ENCODE results near the gene PECR.
A peak's percentile ranks its signal among the peaks of the same experiment; 100 is the strongest.
"Not testable (repeated sequence)": the region's sequence is repeated elsewhere in the genome, so short reads cannot be mapped to it uniquely, and the experiment has no call there.

PECR gene

DNA sequence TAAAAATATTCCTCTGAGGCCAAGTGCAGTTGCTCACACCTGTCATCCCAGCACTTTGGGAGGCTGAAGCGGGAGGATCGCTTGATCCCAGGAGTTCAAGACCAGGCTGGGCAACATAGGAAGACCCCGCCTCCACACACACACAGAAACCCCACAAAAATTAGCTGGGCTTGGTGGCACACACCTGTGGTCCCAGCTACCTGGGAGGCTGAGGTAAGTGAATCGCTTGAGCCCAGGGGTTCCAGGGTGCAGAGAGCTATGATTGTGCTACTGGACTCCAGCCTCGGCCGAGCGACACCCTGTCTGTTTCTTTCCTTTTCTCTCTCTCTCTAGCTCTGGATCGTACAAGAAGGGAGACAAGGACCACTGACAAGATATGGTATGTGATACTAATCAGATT, 25.7 kb upstream of the PECR start:
- DNase-seq = no peak

DNA sequence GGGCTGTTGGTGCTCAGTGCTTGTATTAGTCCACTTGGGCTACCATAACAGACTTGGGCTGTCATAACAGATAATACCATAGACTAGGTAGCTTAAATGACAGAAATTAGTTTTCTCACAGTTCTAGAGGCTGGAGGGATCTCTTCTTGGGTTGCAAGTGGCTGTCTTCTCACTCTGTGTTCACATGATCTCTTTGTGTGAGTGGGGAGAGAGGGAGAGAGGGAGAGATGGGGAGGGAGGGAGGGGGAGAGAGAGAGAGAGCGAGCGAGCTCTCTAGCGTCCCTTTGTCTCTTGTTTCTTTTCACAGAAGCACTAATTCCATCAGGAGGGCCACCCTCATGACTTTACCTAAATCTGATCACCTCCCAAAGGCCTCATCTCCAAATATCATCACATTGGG, 23.1 kb upstream of the PECR start:
- peak in 5 of 56 donors; percentile 1 to 30 (median 20) for DNase-seq

DNA sequence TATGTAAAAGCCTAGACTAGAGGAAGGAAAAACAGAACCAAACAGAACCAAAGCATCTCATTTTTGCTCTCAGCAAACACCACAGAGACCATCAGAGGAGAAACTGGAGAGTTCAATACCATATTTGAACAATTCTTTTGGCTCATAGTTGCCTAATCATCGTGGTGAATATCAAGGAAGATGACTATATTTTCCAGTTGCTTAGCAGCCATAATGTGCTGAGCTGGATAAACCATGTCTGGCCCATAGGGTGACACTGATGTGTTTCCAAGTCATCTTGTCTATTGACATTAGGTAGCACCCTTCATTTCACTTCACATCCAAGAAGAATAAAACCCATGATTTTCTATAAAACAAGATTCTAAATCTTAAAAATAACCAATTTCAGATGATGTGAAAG, 21.6 kb upstream of the PECR start:
- no peak for DNase-seq

DNA sequence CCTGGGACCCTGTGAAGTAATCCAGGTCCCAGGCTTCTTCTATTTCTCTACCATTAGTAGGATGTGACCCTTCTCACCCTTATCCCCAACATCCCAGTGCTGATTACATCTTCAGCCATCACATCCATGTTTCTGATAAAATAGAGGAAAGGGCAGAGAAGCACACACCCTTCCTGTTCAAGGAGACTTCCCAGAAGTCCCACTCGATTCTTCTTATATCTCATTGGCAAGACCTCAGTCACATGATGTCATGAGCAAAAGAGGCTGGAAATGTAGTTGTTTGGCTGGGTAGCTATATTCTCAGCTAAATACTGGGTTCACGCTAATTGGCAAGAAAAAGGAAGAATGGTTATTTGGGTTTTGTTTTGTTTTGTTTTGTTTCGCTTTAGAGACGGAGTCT, 19.5 kb upstream of the PECR start:
- no peak for DNase-seq

DNA sequence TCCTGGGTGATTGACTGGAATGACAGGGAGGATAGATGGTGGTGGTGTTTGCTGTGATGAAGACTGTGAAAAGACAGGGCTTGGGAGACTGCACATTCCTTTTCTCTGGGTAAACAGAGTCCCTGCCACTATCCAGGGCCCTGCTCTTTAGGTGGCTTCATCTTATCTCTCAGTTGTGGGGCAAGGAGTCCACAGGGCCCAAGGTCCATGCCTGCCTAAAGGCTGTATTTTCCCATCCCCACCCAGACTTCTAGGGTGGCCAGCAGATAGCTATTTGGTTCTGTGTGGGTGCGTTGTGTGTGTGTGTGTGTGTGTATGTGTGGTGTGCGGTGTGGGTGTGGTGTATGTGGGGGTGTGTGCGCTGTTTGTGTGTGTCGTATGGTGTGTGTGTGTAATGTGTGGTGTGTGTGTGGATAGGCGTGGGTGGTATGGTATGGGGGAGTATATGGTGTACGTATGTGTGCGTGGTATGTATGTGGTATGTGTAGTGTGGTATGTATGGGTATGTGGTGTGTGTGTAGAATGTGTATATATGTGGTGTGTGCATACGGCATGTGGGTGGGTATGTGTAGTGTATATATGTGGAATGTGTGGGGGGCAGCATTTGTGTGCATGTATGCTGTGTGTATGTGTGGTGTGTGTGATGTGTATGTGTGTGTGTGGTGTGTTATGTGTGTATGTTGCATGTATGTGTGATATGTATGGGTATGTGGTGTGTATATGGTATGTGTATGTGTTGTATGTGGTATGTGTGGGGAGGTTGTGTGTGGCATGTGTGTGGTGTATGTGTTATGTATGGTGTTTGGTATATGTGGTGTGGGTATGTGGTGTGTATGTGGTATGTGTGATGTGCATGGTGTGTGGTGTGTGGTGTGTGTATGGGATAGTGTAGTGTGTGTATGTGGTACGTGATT, 17.1 kb upstream of the PECR start:
- no peak for DNase-seq

DNA sequence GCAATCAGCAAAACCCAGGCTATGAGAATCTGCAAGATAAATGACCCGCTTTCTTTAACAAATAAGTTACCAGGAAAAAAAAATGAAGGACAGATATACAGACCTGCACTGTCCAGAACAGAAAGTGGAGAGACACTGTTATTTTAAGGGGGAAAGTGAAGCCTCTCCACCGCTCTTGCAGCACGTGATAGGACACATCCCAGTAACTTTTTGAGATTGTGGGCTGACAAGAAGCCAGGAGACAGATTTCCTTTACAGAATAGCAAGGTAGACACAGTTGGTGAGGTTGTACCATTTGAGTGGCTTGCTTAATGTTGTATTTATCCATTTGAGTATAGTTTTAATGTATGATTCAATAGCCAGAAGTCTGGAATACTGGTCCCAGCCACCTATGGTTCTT, 13.1 kb upstream of the PECR start:
- no peak for DNase-seq

DNA sequence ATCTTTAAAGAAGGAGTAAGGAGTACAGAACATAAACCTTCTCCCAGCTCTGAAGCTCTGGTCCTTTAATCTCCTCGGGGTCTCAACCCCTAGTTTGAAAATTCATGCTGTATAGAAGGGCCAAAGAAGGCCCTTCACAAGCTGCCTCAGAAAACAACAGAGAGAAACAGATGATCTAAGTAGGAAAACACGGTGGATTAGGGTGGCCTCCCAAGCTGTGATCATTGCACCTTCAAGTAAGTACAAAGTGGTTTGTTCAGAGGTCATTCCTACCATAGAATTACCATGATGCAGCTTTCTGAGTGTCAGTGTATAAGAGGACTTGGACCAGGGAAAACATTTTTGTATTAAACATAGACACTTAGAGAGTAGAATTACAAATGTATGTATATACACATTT, 11.0 kb upstream of the PECR start:
- DNase-seq = no peak

DNA sequence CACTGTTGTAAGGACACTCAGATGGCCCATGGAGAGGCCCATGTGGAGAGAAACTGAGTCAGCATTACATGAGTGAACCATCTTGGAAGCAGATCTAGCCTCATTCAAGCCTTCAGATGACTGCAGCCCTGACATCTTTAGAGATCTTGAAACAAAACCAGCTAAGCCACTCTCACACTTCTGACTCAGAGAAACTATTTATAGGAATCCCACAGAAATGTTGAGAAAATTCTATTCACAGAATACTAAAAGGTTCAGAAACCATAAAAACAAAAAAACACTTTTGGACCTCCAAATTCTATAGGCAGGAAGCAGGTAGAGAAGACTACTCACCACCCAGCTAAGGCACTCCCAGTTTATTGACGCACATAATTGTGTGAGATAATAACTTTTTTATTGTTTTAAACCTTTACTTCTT, 8.8 kb upstream of the PECR start:
- no peak for DNase-seq

DNA sequence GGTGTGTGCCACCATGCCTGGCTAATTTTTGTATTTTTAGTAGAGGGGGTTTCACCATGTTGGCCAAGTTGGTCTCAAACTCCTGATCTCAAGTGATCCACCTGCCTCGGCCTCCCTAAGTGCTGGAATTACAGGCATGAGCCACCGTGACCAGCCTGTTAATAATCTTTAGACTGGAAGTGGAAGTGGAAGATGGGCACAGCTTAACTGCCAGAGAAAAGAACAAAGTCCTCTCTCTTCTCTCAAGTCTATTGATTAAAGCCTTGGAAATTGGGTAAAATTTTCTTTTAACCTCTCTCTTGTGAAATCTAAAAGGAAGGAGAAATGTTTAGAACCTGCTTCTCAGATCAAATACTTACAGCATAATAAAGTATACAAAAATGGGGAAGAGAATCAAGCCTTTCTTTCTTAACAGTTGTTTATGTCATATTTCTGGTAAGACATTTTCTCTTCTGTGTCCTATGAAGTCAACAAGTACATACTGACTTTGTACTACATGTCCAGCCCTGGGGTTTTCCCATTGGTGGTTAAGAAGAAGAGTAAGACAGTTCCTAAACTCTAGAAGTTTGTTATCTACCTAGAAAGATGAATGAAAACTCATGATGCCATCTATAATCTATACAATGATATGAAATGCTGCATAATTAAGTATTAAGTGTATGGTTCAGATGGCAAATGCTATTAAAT, 4.7 kb upstream of the PECR start:
- no peak for DNase-seq

DNA sequence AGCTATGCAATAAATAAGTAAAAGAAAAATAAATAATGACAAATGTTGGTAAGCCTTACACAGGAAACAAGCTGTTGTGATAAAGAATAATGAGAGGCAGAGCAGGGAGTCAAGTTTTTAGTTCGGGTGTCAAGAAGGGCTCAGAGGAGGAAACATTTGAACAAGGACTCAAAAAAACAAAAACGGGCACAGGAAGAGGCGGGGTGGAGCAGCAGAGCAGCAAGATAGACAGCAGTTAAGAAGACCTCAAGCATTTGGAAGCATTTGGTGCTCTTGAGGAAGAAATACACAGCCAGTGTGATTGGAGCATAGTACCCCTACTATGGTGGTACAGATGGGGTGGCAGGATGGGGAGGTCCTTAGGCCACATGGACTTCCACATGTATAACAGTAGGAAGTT, 2.9 kb upstream of the PECR start:
- DNase-seq = no peak

DNA sequence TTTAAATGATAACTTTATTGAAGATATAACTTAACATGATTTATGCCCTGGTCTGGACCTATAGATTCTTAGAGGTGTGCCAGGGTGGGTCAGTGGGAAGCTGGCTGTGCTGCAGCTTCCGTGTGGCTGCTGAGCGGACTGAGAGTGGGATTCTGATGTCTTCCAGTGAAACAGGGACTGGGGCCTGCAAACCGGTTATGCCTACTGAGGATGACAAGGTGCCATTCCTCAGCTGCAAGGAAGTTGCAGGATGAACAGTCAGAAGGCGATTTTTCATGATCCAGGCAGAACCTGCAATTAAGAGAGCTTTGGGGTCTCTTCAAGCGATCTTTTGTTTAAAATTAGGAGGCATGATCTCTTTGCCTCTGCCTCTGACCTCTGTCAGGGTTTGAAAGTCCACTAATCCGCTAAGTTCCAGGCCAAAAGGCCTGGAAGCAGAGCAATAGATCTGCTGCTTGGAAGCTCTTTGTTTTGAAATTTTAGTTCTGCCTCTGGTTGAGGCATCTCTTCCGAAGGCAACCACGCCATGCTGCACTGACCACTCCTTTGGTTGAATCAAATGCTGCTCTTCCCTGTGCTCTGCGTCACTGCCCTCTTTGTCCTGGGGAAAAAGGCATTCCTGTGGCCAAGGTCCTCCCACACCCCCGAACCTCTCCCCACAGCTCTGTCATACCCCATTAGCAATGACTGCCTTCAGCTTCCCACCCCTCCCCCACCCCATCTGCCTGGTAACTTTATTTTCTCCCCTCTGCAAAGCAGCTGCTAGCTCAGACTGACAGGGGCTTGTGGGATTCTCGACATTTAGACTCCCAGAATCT, 2.1 kb upstream of the PECR start:
- peak in 18 of 56 donors; percentile 2 to 50 (median 11) for DNase-seq

DNA sequence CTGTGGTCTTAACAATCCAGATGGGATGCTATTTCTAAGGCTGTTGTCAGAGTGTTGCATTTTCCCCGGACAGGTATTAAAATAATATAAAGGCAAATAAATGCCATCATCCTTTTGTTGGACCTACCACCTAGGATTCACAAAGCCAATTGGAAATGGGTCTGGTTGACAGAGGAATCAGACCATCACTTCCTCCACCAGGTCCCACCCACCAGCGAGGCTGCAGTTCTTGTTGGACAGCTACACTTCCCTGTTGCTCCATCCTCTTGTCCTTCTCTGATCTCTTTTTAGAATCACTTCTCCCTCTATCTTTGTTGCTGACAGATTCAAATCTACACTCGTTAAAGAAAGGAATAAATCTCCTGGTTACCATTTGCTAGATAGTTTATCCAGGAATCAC, 1.2 kb upstream of the PECR start:
- peak in 30 of 56 donors; percentile 2 to 52 (median 22) for DNase-seq

DNA sequence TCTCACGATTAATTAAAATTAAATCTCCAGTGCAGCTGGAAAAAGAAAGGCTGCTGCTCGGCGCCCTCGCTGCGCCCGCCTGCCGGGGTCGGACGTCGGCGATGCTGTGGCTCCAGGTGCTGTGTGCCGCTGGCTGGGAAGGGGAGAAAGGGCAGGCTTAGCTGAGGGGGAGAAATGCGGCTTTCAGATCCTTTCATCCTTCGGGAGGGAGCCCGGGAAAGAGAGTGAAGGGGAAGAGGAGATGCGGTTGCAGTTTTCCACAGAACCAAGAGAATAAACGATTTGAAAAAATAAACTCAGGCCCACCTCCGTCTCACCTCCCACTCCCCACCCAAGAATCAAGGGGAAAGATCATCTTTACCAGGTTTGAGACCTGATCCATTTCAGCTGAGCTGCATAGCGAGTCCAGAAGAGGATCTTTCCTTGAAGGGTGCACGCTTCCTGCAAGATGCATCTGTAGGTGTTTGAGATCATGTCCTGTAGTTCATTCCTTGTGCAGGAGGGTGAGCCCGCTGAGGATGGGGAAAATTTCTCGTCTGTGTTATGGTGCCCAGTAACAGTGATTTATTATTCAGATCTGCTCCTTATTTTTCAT, 605 bp upstream of the PECR start:
- DNase-seq = peak in 10 of 56 donors; percentile 7 to 50 (median 28)

DNA sequence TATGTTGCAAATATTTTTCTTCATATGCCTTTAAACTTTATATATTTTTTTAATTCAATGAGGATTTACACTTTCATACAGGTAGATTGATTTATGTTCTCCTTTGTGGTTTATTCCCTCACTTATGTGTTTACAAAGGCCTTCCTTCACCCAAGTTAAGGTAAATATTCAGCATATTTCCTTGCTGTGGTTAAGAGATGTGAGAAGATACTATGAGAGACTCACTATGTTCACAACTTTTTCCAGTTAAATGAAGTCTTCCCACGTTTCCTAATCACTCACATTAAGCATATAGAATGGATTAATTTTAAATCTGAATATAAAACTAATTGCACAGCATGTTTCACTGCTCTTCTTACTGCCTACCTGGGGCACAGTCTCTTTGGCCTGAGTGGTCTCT, 597 bp downstream of the PECR start:
- no peak for DNase-seq

DNA sequence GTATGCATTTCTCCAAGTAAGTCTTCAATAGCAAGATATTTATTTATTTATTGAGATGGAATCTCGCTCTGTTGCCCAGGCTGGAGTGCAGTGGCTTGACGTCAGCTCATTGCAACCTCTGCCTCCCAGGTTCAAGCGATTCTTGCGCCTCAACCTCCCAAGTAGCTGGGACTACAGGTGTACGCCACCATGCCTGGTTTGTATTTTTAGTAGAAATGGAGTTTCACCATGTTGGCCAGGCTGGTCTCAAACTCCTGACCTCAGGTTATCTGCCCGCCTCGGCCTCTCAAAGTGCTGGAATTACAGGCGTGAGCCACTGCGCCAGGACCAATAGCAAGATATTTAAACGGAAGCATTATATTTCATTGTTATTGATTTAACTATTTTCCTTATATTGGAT, 1.6 kb downstream of the PECR start:
- not testable (repeated sequence) for DNase-seq

DNA sequence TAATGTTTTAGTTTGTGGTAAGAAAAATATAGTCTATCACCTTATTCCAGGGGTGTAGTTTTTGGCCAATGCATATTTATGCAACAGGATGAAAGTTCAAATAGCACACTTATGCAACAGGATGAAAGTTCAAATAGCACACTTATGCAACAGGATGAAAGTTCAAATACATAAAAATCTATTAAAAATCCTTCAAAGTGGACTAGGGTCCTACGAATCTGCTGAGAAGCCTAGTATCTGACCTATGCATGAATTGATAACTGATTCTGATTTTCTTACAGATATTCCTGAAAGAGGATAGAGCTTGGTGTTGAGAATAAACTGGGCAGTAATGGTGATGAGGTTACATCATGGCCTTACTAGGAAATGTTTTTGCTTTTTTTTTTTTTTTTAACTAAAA, 2.8 kb downstream of the PECR start:
- DNase-seq = no peak

DNA sequence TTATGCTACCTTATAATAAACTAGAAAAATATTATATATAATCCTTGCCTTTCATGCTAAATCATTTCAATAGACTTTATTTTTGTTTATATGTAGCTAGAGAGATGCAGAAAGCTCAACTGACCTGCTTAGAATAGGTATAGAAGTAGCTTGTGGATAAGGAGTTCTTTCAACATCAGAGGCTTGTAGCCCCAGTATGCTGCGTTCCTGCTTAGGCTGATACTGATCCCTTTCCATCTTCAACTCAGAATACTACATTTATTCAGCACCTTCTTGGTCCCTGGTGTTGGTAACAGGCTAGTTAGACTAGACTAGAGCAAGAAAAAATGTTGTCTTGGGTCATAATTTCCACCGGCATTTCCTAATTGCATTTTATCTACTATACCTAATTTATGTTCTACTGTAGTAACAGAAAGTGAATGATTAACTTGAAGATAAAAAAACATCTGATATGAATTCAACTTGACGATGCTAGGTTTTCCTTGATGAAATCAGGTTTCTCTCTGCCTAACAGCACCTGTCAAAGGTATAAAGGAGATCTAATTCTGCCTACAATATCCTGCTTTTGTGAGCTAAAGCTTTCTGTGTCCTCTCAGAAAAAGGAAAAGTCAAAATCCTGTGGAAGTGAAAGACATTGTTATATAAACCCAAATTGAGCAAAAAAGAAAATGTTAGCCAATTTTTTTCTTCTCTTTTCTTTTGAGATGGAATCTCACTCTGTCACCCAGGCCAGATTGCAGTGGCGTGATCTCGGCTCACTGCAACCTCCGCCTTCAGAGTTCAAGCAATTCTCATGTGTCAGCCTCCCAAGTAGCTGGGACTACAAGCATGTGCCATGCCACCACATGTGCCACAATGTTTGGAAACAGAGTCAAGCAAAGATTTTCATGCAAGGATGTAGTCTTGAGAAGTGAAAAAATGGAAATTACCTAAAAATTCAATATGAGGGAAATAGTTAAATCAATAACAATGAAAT, 5.8 kb downstream of the PECR start:
- DNase-seq = no peak

DNA sequence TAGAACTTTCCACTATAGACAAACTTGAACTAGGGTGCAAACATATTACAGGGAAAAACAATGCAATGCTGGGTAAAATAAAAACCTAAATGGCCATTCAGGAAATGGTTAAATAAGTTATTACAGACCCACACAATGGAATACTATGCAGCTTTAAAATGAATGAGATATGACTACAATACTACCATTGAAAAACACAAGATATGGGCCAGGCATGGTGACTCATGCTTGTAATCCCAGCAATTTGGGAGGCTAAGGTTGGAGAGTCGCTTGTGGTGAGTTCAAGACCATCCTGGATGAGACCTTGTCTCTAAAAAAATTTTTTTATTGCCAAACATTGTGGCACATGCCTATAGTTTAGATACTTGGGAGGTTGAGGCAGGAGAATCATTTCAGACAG, 6.8 kb downstream of the PECR start:
- DNase-seq = no peak

DNA sequence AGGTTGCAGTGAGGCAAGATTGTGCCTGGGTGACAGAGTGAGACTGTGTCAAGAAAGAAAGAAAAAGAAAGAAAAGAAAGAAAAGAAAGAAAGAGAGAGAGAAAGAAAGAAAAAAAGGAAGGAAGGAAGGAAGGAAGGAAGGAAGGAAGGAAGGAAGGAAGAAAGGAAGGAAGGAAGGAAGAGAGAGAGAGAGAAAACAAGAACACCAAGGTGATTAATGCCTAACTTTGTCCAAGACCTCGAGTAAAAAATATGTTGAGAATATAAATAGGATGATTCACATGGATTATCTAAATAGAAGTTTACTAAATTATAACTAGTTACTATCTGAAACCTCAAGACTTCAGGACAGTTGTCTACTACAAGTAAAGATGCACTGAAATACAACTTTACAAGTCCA, 7.2 kb downstream of the PECR start:
- DNase-seq = no peak

DNA sequence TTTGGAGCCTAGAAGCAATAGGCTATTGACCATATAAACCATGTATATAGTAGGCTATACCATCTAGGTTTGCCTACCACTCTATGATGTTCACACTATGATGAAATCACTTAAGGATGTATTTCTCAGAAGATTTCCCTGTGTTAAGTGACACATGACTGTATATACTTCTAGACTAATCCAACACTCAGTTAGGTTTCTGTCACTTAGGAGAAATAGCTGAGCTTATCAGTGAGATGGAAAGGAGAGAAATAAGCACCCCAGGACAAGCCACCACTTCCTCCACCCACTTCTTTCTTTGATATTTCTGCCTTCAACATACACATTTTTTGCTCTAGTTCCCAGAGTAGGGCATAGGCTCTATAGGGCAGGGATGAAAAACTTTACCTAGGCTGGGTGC, 7.8 kb downstream of the PECR start:
- no peak for DNase-seq
